Stimulated activated CD8-positive, alpha-beta memory T cell treated with anti-CD3 and anti-CD28 coated beads, Interleukin-15, amount 100 ng/mL, for 4 hours (primary cell): ENCODE results near the gene MED17.
"Not testable (repeated sequence)": the region's sequence is repeated elsewhere in the genome, so short reads cannot be mapped to it uniquely, and the experiment has no call there.

Experiments
- DNase-seq, 2 donors: peaks; one replicate each; pipeline ENCODE4 v3.0.0-alpha.2; 2020; ENCODE audit warnings: low read depth in 2 of 2

MED17 gene

GRCh38 chr11:93757924-93758865, 25.9 kb upstream of the MED17 start:
- no peak for DNase-seq

- DNase-seq = not testable (repeated sequence)
These were observed 25.0 kb upstream of the MED17 start for GRCh38 chr11:93759123-93759522.

- DNase-seq = no peak
These were observed 22.2 kb upstream of the MED17 start for GRCh38 chr11:93761910-93762309.

GRCh38 chr11:93765551-93765950, 18.5 kb upstream of the MED17 start:
- no peak for DNase-seq

- no peak for DNase-seq
These were observed 17.6 kb upstream of the MED17 start for GRCh38 chr11:93766504-93766903.

- DNase-seq = no peak
These were observed 17.1 kb upstream of the MED17 start for GRCh38 chr11:93767018-93767417.

- no peak for DNase-seq
These were observed 13.9 kb upstream of the MED17 start for GRCh38 chr11:93770160-93770559.

- DNase-seq = no peak
These were observed 12.0 kb upstream of the MED17 start for GRCh38 chr11:93772123-93772522.

GRCh38 chr11:93773045-93773477, 11.0 kb upstream of the MED17 start:
- DNase-seq = no peak

GRCh38 chr11:93773601-93774200, 10.4 kb upstream of the MED17 start:
- no peak for DNase-seq

- not testable (repeated sequence) for DNase-seq
These were observed 9.5 kb upstream of the MED17 start for GRCh38 chr11:93774560-93774959.

GRCh38 chr11:93775289-93775688, 8.8 kb upstream of the MED17 start:
- DNase-seq = no peak

- no peak for DNase-seq
These were observed 720 bp upstream of the MED17 start for GRCh38 chr11:93783362-93783761.

- no peak for DNase-seq
These were observed 327 bp upstream of the MED17 start for GRCh38 chr11:93783765-93784144.

GRCh38 chr11:93784935-93785360, 866 bp downstream of the MED17 start:
- no peak for DNase-seq

GRCh38 chr11:93791493-93791892, 7.4 kb downstream of the MED17 start:
- DNase-seq = no peak

- DNase-seq = no peak
These were observed 12.6 kb downstream of the MED17 start for GRCh38 chr11:93796441-93797231.

GRCh38 chr11:93801366-93801765, 17.3 kb downstream of the MED17 start:
- no peak for DNase-seq

GRCh38 chr11:93804879-93805278, 20.8 kb downstream of the MED17 start:
- no peak for DNase-seq

GRCh38 chr11:93807980-93808379, 23.9 kb downstream of the MED17 start:
- no peak for DNase-seq

GRCh38 chr11:93813974-93814373, 29.9 kb downstream of the MED17 start:
- no peak for DNase-seq

GRCh38 chr11:93814966-93815633, 31.0 kb downstream of the MED17 start:
- no peak for DNase-seq
